Stimulated activated CD8-positive, alpha-beta memory T cell treated with anti-CD3 and anti-CD28 coated beads, Interleukin-7, amount 100 ng/mL, for 4 hours (primary cell): ENCODE results near the gene DEFB116.
"Not testable (repeated sequence)": the region's sequence is repeated elsewhere in the genome, so short reads cannot be mapped to it uniquely, and the experiment has no call there.

Experiments
- DNase-seq, 2 donors: peaks; one replicate each; pipeline ENCODE4 v3.0.0-alpha.2; 2020; ENCODE audit warnings: low read depth in 2 of 2

DEFB116 gene, protein sequence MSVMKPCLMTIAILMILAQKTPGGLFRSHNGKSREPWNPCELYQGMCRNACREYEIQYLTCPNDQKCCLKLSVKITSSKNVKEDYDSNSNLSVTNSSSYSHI

DNA sequence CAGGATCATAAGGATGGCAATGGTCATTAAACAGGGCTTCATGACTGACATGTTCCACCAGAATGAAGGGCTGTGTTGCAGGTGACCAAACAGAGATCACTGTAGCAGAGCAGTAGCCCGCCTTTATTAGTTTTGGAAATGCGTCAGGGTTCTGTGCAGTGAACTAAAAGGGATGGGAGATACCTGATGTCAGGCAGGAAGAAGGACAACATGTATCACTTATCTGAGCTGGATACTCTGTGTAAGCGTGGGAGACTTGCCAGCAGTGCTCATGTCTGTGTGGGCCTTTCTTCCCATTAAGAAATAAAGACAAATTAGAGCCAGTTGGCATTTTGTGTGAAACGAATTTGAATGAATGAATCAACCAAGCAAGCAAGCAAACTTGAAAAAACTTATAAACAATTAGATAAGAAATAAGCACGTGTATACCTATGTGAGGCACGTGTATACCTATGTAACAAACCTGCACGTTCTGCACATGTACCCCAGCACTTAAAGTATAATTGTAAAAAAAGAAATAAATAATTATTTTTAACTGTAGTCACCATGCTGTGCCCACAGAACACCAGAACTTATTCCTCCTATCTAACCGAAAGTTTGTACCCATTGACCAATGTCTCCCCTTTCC, at the start of gene DEFB116:
TSS of gene DEFB116 (minus strand) at position 51 of the 628 bp plus-strand sequence. CDS start at position 51, 0 bp downstream.
- no peak for DNase-seq

DNA sequence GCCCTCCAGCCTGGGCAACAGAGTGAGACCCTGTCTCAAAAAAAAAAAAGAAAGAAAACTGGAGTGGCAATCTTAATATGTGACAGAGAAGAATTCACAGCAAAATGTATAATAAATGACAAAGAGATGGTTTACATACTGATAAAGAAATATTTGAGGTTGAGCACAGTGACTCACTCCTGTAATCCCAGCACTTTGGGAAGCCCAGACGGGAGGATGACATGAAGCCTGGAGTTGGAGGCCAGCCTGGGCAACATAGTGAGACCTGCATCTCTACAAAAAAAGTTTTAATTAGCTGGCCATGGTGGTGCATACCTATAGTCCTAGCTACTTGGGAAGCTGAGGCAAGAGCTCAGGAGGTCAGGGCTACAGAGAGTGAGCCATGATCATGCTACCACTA, 47.6 kb upstream of the DEFB116 start:
- DNase-seq, result no peak

DNA sequence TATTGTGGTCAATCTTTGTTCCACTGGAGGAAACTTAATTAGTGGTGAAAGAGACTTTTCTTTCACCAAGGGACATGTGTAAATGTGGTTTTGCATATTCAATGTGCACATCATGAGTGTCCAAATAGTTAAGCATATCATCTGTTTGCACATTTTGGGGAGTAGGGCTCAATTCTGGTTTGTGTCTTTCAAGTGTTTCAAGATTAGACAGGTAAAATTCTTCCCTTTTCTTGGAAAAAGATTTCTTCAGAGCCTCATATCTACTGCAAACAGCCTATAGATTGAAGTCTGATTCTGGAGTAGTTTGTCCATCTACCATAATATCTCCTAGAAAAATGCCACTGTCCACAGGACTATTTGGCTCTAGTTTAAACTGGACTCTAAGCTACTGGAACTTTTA, 33.1 kb upstream of the DEFB116 start:
- DNase-seq, result no peak

DNA sequence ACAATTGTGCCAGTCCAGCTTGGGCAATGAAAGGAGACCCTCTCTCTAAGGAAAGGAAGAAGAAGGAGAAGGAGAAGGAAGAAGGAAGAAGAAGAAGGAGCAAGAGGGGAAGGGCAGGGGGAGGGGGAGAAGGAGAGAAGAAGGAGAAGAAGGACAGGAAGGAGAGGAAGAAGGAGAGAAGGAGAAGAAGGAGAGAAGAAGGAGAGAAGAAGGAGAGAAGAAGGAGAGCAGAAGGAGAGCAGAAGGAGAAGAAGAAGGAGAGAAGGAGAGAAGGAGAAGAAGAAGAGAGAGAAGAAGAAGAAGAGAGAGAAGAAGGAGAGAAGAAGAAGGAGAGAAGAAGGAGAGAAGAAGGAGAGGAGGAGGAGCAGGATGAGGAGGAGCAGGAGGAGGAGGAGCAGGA, 22.5 kb upstream of the DEFB116 start:
- DNase-seq, result no peak

DNA sequence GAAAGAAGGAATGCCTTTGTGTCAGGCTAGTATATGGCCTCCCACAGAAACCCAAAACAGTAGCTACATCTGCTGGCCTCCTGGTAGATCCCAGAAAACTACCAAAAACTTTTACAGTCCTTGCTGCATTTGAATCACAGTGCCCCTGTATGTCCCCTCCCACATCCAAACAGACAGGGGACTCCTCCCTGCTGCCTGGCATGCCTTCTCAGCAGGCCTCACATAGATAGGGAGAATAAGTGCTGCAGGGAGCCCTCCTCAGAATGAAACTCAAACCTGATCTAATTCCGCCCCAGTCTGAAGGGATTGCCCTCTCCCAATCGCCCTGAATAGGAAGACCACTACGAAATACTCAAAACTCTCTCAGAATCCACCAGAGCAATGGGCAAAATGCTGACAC, 14.1 kb upstream of the DEFB116 start:
- DNase-seq, result no peak

DNA sequence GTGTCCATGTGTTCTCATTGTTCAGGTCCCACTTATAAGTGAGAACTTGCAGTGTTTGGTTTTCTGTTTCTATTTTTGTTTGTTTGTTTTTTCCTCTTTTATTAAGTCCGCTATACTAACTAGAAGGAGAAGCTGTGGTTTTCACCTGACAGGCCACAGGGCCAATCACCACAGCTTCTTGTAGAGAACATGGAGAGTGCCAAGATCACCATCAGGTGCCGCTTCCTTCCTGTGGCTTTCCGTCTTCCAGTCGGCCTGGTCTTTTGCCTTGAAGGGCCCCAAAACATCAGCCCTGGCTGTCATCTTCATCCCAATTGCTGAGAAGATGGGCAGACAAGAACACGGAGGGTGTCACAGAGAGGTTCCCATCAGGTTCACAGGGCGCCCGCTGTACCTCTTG, 23.4 kb downstream of the DEFB116 start:
- DNase-seq, result not testable (repeated sequence)

DNA sequence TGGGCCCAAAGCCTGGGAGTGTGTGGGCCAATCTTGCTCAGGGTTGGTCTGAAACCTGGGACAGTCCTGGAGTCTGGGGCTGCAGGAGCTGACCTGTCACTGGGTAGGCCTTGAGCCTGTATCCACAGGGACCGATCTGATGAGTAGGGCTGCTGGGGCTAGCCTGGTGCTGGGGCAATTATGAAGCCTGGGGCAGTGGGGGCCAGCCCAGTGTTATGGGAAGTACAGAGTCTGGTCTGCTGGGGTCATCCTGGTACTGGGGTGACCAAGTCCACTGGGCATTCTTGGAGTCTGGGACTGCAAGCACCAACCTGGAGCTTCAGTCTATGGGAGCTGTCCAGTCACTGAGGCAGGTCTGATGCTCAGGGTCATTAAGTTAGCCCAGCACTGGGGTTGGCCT, 30.2 kb downstream of the DEFB116 start:
- no peak for DNase-seq

DNA sequence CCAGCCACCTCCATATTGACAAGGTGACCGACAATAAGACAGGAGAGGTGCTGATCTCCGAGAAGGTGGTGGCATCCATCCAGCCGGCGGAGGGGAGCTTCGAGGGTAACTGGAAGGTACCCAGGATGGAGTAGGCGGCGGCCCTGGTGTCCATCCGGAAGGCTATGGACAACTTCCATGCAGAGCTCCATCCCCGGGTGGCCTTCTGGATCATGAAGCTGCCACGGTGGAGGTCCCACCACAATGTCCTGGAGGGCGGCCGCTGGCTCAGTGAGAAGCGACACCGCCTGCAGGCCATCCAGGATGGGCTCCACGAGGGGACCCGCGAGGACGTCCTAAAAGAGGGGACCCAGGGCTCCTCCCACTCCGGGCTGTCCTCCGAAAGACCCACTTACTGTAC, 33.9 kb downstream of the DEFB116 start:
- no peak for DNase-seq

DNA sequence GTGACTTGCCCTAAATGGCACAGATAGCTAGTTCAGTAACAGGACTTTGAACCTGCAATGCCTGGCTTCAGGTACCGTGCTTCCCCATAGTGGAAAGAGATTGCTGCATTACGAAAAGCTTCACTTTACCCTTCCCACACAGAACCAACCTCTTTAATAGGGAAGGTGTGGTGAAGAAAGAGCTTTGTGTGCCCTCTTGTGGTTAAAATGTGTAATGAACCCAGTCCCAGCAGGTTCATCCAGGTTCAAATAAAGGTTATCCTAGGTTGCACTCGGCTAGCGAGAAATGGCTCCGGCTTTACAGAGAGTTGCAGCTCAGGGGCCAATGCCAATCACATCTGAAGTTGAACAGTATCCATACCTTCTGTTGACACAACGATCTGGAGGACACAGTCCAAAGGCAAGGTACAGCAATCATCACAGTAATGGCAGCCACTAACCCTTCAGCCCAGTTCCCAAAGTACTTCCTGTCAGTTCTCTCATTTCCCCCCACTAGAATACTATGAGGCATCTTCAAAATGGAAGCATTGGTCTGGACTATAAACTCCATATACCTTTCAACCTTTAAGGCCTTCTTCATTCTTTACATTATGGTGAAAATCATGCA, 48.0 kb downstream of the DEFB116 start:
- DNase-seq, result no peak

DNA sequence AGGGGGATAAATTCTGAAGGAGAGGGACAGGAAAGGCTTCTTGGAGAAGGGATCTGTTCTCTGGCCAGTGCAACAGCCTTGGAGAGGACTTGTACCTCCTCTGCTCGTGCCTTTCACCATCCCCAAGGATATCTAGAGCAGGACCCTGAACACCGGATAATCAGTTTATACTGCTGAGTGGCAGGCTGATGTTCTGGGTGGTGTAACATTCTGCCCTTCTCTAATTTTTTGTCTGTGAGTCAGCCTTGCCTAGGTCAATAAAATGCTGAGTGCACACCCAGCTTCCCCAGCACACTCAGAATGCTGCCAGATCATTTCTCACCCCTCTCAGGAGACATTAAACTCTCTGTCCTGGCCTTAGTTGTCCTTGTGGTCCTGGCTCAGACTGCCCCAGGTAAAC, 51.0 kb downstream of the DEFB116 start, which contains the start of gene DEFB115:
TSS of gene DEFB115 (plus strand) at position 301 of the 400 bp plus-strand sequence. CDS start at position 301, 0 bp downstream.
- no peak for DNase-seq

DNA sequence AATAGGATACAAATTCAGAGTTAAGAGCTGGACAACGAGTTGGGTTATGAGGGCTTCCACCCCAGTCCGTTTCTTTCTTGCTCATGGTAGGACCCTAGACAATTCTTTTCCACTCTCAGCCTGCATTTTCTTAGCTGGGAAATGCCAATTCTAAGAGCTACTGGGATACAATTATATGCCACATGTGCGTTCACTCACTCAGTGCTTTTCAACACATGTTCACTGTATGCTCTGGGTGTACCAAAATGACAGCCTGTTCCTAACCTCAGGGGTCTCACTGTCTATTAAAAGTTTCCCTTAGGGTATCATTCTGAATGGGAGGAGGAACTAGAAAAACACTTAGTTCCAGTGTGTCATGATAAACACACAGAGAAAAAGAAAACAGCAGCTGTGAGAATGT, 51.4 kb downstream of the DEFB116 start:
- DNase-seq, result no peak
